ENCODE data around the gene LATS2. TPM values are rescaled to one million over a fixed set of nuclear protein-coding genes. Genes with fewer than 3 reads are reported as not detected.
"Not testable (repeated sequence)": the region's sequence is repeated elsewhere in the genome, so short reads cannot be mapped to it uniquely, and the experiment has no call there.

The LATS2 gene
- total and polyA plus RNA-seq, 9 donors, result 12.5 to 41.9 (median 22.8) TPM

GRCh38 chr13:20964904-20965303 lies 96.5 kb downstream of the LATS2 start:
- Histone ChIP-seq H3K4me3 (no peak overlapping the region), H3K9me3 (no peaks in the 10 kb centered on the region), H3K27ac (no peak overlapping the region), H3K4me1 (ENCODE audit: insufficient read depth) (no peaks in the 10 kb centered on the region), H3K27me3 (no peaks in the 10 kb centered on the region), H3K36me3 (no peaks in the 10 kb centered on the region)
- DNase-seq, result no peak
- intact Hi-C loops (cut with DNase I), result no loop called here
- TF ChIP-seq EP300 (IDR thresholded peaks at IDR 0.05) (no peak), POLR2A (IDR thresholded peaks at IDR 0.05) (no peak)
- TF ChIP-seq, protein P1, sequence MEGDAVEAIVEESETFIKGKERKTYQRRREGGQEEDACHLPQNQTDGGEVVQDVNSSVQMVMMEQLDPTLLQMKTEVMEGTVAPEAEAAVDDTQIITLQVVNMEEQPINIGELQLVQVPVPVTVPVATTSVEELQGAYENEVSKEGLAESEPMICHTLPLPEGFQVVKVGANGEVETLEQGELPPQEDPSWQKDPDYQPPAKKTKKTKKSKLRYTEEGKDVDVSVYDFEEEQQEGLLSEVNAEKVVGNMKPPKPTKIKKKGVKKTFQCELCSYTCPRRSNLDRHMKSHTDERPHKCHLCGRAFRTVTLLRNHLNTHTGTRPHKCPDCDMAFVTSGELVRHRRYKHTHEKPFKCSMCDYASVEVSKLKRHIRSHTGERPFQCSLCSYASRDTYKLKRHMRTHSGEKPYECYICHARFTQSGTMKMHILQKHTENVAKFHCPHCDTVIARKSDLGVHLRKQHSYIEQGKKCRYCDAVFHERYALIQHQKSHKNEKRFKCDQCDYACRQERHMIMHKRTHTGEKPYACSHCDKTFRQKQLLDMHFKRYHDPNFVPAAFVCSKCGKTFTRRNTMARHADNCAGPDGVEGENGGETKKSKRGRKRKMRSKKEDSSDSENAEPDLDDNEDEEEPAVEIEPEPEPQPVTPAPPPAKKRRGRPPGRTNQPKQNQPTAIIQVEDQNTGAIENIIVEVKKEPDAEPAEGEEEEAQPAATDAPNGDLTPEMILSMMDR (IDR thresholded peaks at IDR 0.05), result no peak
- WGBS, 3 donors, result 83 to 93% (median 91%) methylated on average over 3 of the region's 3 CpGs

GRCh38 chr13:20961663-20962062 lies 99.7 kb downstream of the LATS2 start:
- H3K4me3 ChIP-seq; H3K4me1 ChIP-seq (ENCODE audit: insufficient read depth); H3K9me3 ChIP-seq; DNase-seq; intact Hi-C loops (cut with DNase I); H3K27ac ChIP-seq; H3K36me3 ChIP-seq; H3K27me3 ChIP-seq: not testable (repeated sequence)
- 81 to 84% (median 83%) methylated on average over 10 of the region's 10 CpGs for WGBS, 3 donors

DNA sequence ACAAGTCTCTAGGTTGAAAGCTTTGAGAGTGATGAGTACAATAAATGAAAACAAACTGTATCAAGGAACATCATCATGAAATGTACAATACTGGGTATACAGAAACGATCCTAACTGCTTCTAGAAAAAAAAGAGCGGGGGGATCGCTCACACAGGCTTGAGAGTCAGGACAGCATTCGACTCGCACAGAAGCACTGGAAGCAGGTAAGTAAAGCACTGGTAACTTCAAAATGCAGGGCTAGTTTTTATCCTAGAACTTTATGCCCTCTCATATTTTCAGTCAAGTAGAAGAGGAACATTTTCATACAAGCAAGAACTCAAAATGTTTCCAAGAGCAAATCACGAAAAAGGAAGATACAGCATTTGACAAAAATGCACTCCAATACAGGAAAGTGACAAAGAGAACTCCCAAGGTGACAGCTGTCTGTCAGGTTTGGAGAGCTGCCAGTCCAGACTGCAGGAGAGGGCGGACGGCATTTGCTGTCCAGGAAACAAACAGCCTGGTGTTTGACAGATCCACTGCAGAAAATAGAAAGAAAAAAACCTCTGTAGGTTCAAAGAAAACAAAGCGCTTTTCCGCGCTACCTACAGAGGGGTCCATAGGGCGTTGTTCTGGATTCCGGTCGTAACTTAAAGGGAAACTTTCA lies 100.6 kb downstream of the LATS2 start:
- no peaks in the 10 kb centered on the region for H3K36me3 ChIP-seq
- no peak for DNase-seq
- WGBS, 3 donors, result 31 to 51% (median 35%) methylated on average over 14 of the region's 14 CpGs
- TF ChIP-seq, protein P1 (IDR thresholded peaks at IDR 0.05), result no peak
- no peak for TF ChIP-seq EP300 (IDR thresholded peaks at IDR 0.05)
- TF ChIP-seq POLR2A (IDR thresholded peaks at IDR 0.05), result no peak
- intact Hi-C loops (cut with DNase I), result no loop called here
- H3K27me3 ChIP-seq, result no peaks in the 10 kb centered on the region
- no peaks in the 10 kb centered on the region for H3K4me1 ChIP-seq (ENCODE audit: insufficient read depth)
- H3K9me3 ChIP-seq, result no peaks in the 10 kb centered on the region
- H3K4me3 ChIP-seq, result no peak overlapping the region
- H3K27ac ChIP-seq, result no peak overlapping the region

DNA sequence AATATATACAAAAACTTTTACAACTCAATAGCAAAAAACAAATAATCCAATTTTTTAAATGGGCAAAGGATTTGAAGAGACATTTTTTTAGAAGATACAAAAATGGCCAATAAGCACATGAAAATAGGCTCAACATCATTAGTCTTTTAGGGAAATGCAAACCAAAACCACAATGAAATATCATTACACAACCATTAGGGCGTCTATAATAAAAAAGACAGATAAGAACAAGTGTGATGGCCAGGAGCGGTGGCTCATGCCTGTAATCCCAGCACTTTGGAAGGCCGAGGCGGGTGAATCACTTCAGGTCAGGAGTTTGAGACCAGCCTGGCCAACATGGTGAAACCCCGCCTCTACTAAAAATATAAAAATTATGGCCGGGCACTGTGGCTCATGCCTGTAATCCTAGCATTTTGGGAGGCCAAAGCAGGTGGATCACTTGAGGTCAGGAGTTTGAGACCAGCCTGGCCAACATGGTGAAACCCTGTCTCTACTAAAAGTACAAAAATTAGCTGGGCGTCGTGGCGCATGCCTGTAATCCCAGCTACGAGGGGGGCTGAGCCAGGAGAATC lies 104.3 kb downstream of the LATS2 start:
- H3K9me3 ChIP-seq; H3K27ac ChIP-seq; H3K27me3 ChIP-seq; DNase-seq; H3K4me1 ChIP-seq (ENCODE audit: insufficient read depth); H3K36me3 ChIP-seq; intact Hi-C loops (cut with DNase I); H3K4me3 ChIP-seq: not testable (repeated sequence)
- WGBS, 3 donors, result 86 to 90% (median 87%) methylated on average over 10 of the region's 10 CpGs

DNA sequence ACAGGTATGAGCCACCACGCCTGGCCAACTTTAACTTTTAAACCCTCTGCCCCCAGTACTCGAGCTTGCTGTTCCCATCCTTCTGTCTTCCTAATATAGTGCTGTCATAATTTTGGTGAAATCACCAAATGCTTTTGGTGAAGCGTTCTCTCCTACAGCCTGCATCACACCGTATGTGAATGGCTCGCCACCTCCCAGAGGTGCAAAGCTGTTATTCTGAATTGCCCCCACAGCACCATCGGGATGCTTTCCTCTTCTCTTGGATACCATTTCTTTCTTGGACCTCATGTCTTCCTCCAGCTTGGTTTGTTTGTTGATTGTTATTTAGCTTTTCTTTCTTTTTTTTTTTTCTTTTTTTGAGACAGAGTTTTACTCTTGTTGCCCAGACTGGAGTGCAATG lies 105.9 kb downstream of the LATS2 start:
- Histone ChIP-seq H3K4me1 (ENCODE audit: insufficient read depth) (no peaks in the 10 kb centered on the region), H3K27me3 (no peaks in the 10 kb centered on the region), H3K27ac (no peak overlapping the region), H3K9me3 (no peaks in the 10 kb centered on the region), H3K4me3 (no peak overlapping the region), H3K36me3 (no peaks in the 10 kb centered on the region)
- WGBS, 3 donors, result 87 to 92% (median 90%) methylated on average over 6 of the region's 6 CpGs
- TF ChIP-seq POLR2A (IDR thresholded peaks at IDR 0.05), result no peak
- no peak for TF ChIP-seq EP300 (IDR thresholded peaks at IDR 0.05)
- TF ChIP-seq, protein P1 (IDR thresholded peaks at IDR 0.05), result no peak
- intact Hi-C loops (cut with DNase I), result no loop called here
- DNase-seq, result no peak

Data from ovary (tissue), 9 donors.